H9 (cell line): ENCODE measurements around the gene SLC7A5. TPM values are rescaled to one million over a fixed set of nuclear protein-coding genes. Genes with fewer than 3 reads are reported as not detected.

Experiments
- DNase-seq: peaks from one replicate; pipeline ENCODE4 v3.0.0-alpha.2; 2017
- H2AFZ ChIP-seq: one replicate; pipeline ENCODE4 v1.6.1; 2013; ENCODE audit warnings: mild to moderate bottlenecking, low read length, control low read depth, moderate library complexity
- H2AK5ac ChIP-seq: 2 replicates; pipeline ENCODE4 v1.6.1; 2013; ENCODE audit warnings: low read length, control low read depth, mixed read lengths; ENCODE audit not compliant: insufficient read length
- H2BK120ac ChIP-seq: one replicate; pipeline ENCODE4 v1.6.1; 2013; ENCODE audit warnings: low read depth, mild to moderate bottlenecking, low read length, control low read depth, inconsistent platforms; ENCODE audit not compliant: poor library complexity, severe bottlenecking
- H2BK12ac ChIP-seq: 2 replicates; pipeline ENCODE4 v1.6.1; 2013; ENCODE audit warnings: low read length, control low read depth, mixed read lengths, low read depth; ENCODE audit not compliant: insufficient read length
- H2BK15ac ChIP-seq: 2 replicates; pipeline ENCODE4 v1.6.1; 2013; ENCODE audit warnings: low read depth, low read length, control low read depth
- H2BK20ac ChIP-seq: one replicate; pipeline ENCODE4 v1.6.1; 2013; ENCODE audit warnings: low read depth, mild to moderate bottlenecking, low read length, control low read depth, inconsistent platforms; ENCODE audit not compliant: poor library complexity, severe bottlenecking
- H2BK5ac ChIP-seq: 2 replicates; pipeline ENCODE4 v1.6.1; 2013; ENCODE audit warnings: low read length, control low read depth, mixed read lengths; ENCODE audit not compliant: insufficient read length
- H3K14ac ChIP-seq: 2 replicates; pipeline ENCODE4 v1.6.1; 2013; ENCODE audit warnings: low read length, control low read depth; ENCODE audit not compliant: insufficient read depth
- H3K18ac ChIP-seq: 2 replicates; pipeline ENCODE4 v1.6.1; 2013; ENCODE audit warnings: low read depth, mild to moderate bottlenecking, mixed read lengths, low read length, control low read depth; ENCODE audit not compliant: insufficient read length
- H3K23ac ChIP-seq: 2 replicates; pipeline ENCODE4 v1.6.1; 2013; ENCODE audit warnings: low read length, control low read depth, mixed read lengths, low read depth; ENCODE audit not compliant: insufficient read length
- H3K23me2 ChIP-seq: 2 replicates; pipeline ENCODE4 v1.6.1; 2013; ENCODE audit warnings: low read depth, mild to moderate bottlenecking, mixed read lengths, low read length, control low read depth; ENCODE audit not compliant: insufficient read length, poor library complexity, severe bottlenecking
- H3K27ac ChIP-seq: 2 replicates; pipeline ENCODE4 v1.5.1; 2013; ENCODE audit warnings: low read length, control low read depth, mixed read lengths, low read depth; ENCODE audit not compliant: insufficient read length
- H3K27me3 ChIP-seq: 2 replicates; pipeline ENCODE4 v1.6.1; 2013; ENCODE audit warnings: low read length, control low read depth, inconsistent platforms; ENCODE audit not compliant: insufficient read depth
- H3K4ac ChIP-seq: 2 replicates; pipeline ENCODE4 v1.6.1; 2013; ENCODE audit warnings: low read depth, mild to moderate bottlenecking, control low read depth, inconsistent platforms, low read length, moderate library complexity
- H3K4me1 ChIP-seq: 2 replicates; pipeline ENCODE4 v1.6.1; 2013; ENCODE audit warnings: low read length, control low read depth, inconsistent platforms; ENCODE audit not compliant: insufficient read depth
- H3K4me2 ChIP-seq: 2 replicates; pipeline ENCODE4 v1.6.1; 2013; ENCODE audit warnings: low read length, control low read depth, mixed read lengths; ENCODE audit not compliant: insufficient read length, insufficient read depth
- H3K56ac ChIP-seq: 2 replicates; pipeline ENCODE4 v1.6.1; 2013; ENCODE audit warnings: low read depth, mild to moderate bottlenecking, mixed read lengths, low read length, control low read depth; ENCODE audit not compliant: insufficient read length
- H3K79me1 ChIP-seq: 2 replicates; pipeline ENCODE4 v1.6.1; 2013; ENCODE audit warnings: low read depth, mild to moderate bottlenecking, moderate library complexity, low read length, control low read depth, inconsistent platforms; ENCODE audit not compliant: insufficient read depth, poor library complexity, severe bottlenecking
- H3K79me2 ChIP-seq: 2 replicates; pipeline ENCODE4 v1.6.1; 2013; ENCODE audit warnings: low read length, control low read depth, inconsistent platforms; ENCODE audit not compliant: insufficient read depth
- H3K9ac ChIP-seq: 2 replicates; pipeline ENCODE4 v1.6.1; 2013; ENCODE audit warnings: low read length, control low read depth, mixed read lengths; ENCODE audit not compliant: insufficient read length; ENCODE audit errors: extremely low read depth
- H3K9me3 ChIP-seq: one replicate; pipeline ENCODE4 v1.6.1; 2013; ENCODE audit warnings: low read depth, low read length, inconsistent platforms; ENCODE audit not compliant: control insufficient read depth
- H3T11ph ChIP-seq: one replicate; pipeline ENCODE4 v1.6.1; 2013; ENCODE audit warnings: mild to moderate bottlenecking, low read length, control low read depth, inconsistent platforms
- H4K20me1 ChIP-seq: one replicate; pipeline ENCODE4 v1.6.1; 2013; ENCODE audit not compliant: control insufficient read depth, insufficient read length, insufficient read depth
- H4K5ac ChIP-seq: 2 replicates; pipeline ENCODE4 v1.6.1; 2013; ENCODE audit warnings: low read depth, mild to moderate bottlenecking, mixed read lengths, low read length, control low read depth; ENCODE audit not compliant: insufficient read length
- H4K8ac ChIP-seq: replicated peaks from 2 replicates; pipeline ENCODE4 v1.6.1; 2013; ENCODE audit warnings: low read length, control low read depth, mixed read lengths, low read depth; ENCODE audit not compliant: insufficient read length
- H4K91ac ChIP-seq: 2 replicates; pipeline ENCODE4 v1.6.1; 2013; ENCODE audit warnings: low read depth, mild to moderate bottlenecking, moderate library complexity, mixed read lengths, low read length, control low read depth; ENCODE audit not compliant: insufficient read length
- H3K27ac Mint-ChIP-seq, 3 experiments: 2 replicates in 2 of 3; 3 replicates in 1 of 3; pipeline ENCODE4 v1.8.0; 2020 to 2021; ENCODE audit warnings: mixed read lengths in 3 of 3, mild to moderate bottlenecking in 1 of 3, moderate library complexity in 1 of 3
- H3K27me3 Mint-ChIP-seq: 2 replicates; pipeline ENCODE4 v1.8.0; 2021; ENCODE audit warnings: low read depth, mild to moderate bottlenecking, moderate library complexity, mixed read lengths
- H3K36me3 Mint-ChIP-seq, 3 experiments: 2 replicates in 2 of 3; 3 replicates in 1 of 3; pipeline ENCODE4 v1.8.0; 2020 to 2021; ENCODE audit warnings: low read depth in 3 of 3, mixed read lengths in 3 of 3; ENCODE audit not compliant: insufficient read depth in 1 of 3
- H3K4me1 Mint-ChIP-seq, 2 experiments: 2 replicates each; pipeline ENCODE4 v1.8.0; 2020; ENCODE audit warnings: mixed read lengths in 2 of 2
- H3K4me3 Mint-ChIP-seq, 2 experiments: 2 replicates in 1 of 2; 3 replicates in 1 of 2; pipeline ENCODE4 v1.8.0; 2020 to 2021; ENCODE audit warnings: mild to moderate bottlenecking in 2 of 2, mixed read lengths in 2 of 2, moderate library complexity in 1 of 2
- H3K9me3 Mint-ChIP-seq, 2 experiments: 2 replicates in 1 of 2; 3 replicates in 1 of 2; pipeline ENCODE4 v1.8.0; 2020; ENCODE audit warnings: mild to moderate bottlenecking in 2 of 2, mixed read lengths in 2 of 2, moderate library complexity in 1 of 2
- CTCF ChIP-seq: fragments of 200-600 bp; sonication (generic); conservative IDR thresholded peaks from 3 replicates; pipeline ENCODE4 v1.8.0; 2021; ENCODE audit warnings: antibody characterized with exemption, mild to moderate bottlenecking
- WGBS: extraction: QIAGEN DNeasy Blood & Tissue Kit; methylation state at CpG from one replicate; pipeline ENCODE4 v1.1.7; 2013; ENCODE audit warnings: missing lambda C conversion rate, low lambda C conversion rate, mixed read lengths; ENCODE audit not compliant: insufficient read length; ENCODE audit errors: extremely low coverage; 5-methylcytosine and 5-hydroxymethylcytosine counted together
- total RNA-seq: library from RNA; stranded (reverse); gene quantifications from 2 replicates; pipeline ENCODE4 v1.2.1, GENCODE V29; 2021

The SLC7A5 gene
- total RNA-seq, 1 experiment from 2014 or later, result 217 TPM

- no peaks in the 10 kb centered on the region; the same call in 1 of the 2 replicates for H3K4me1 ChIP-seq
- peaks cover 22 to 58% (median 34%) of the 10 kb centered on the region in 3 experiments for H3K36me3 Mint-ChIP-seq
Observed at GRCh38 chr16:87856791-87857228, 12.5 kb downstream of the SLC7A5 start.

More at GRCh38 chr16:87856791-87857228, 12.5 kb downstream of the SLC7A5 start:
- H3K4me1 Mint-ChIP-seq, result peaks cover 26 to 40% of the 10 kb centered on the region in 2 experiments
- H3K4ac ChIP-seq, result no peak overlapping the region
- peaks cover 0 to 3% of the 10 kb centered on the region in 2 experiments; a peak in 1 of 5 replicates for H3K9me3 Mint-ChIP-seq
- H2AFZ ChIP-seq, result no peak overlapping the region
- peak overlapping the region in 2 of 3 experiments; percentile 55 to 82; a peak in 2 of 7 replicates for H3K27ac Mint-ChIP-seq
- no peak overlapping the region for H3K56ac ChIP-seq
- no peak overlapping the region for H3K23ac ChIP-seq
- H3K9ac ChIP-seq, result no peak overlapping the region
- H3K79me1 ChIP-seq, result peaks cover 3% of the 10 kb centered on the region
- H2BK5ac ChIP-seq, result no peak overlapping the region
- no peak overlapping the region for H4K91ac ChIP-seq
- no peak overlapping the region for H3K4me2 ChIP-seq
- no peaks in the 10 kb centered on the region for H3K23me2 ChIP-seq
- peaks cover 6% of the 10 kb centered on the region; the same call in 1 of the 2 replicates for H3K79me2 ChIP-seq
- no peak overlapping the region for H2BK20ac ChIP-seq
- no peak overlapping the region for H3K14ac ChIP-seq
- H2BK12ac ChIP-seq, result no peak overlapping the region
- peaks cover 19% of the 10 kb centered on the region for H3K27me3 Mint-ChIP-seq
- no peak overlapping the region for H2AK5ac ChIP-seq
- no peak overlapping the region for H3K18ac ChIP-seq
- H4K20me1 ChIP-seq, result no peaks in the 10 kb centered on the region
- H4K8ac ChIP-seq, result no peak overlapping the region
- H3K27ac ChIP-seq, result no peak overlapping the region
- H3K9me3 ChIP-seq, result no peaks in the 10 kb centered on the region
- no CpG with 5 or more reads among the region's 15 CpGs for WGBS
- no peak overlapping the region for H4K5ac ChIP-seq
- no peak overlapping the region for H2BK120ac ChIP-seq
- H2BK15ac ChIP-seq, result no peak overlapping the region
- DNase-seq, result no peak
- H3T11ph ChIP-seq, result no peak overlapping the region
- no peak for TF ChIP-seq CTCF
- no peaks in the 10 kb centered on the region for H3K27me3 ChIP-seq
- H3K4me3 Mint-ChIP-seq, result no peak overlapping the region
